Osteoblast (primary cell): ENCODE measurements around the gene THUMPD1. TPM values are rescaled to one million over a fixed set of nuclear protein-coding genes. Genes with fewer than 3 reads are reported as not detected.
A peak's percentile ranks its signal among the peaks of the same experiment; 100 is the strongest.

Source experiments
- DNase-seq: peaks from one replicate; pipeline ENCODE4 v3.0.0; 2011; ENCODE audit warnings: low spot score, mixed read lengths; ENCODE audit not compliant: insufficient read length; ENCODE audit errors: missing footprints
- H2AFZ ChIP-seq: 2 replicates; pipeline ENCODE4 v1.6.0; 2011; ENCODE audit warnings: mild to moderate bottlenecking, low read length
- H3K27ac ChIP-seq: 2 replicates; pipeline ENCODE4 v1.5.1; 2011; ENCODE audit warnings: mild to moderate bottlenecking, low read depth, low read length, moderate library complexity
- H3K27me3 ChIP-seq: 2 replicates; pipeline ENCODE4 v1.6.0; 2012; ENCODE audit warnings: mild to moderate bottlenecking, control low read depth, inconsistent platforms, low read length, moderate library complexity; ENCODE audit not compliant: insufficient read depth
- H3K36me3 ChIP-seq: 2 replicates; pipeline ENCODE4 v1.5.1; 2011; ENCODE audit warnings: mild to moderate bottlenecking, low read length, control low read depth, moderate library complexity; ENCODE audit not compliant: insufficient read depth
- H3K4me1 ChIP-seq: 2 replicates; pipeline ENCODE4 v1.5.1; 2011; ENCODE audit warnings: mild to moderate bottlenecking, low read length, control low read depth, moderate library complexity; ENCODE audit not compliant: insufficient read depth
- H3K4me2 ChIP-seq: 2 replicates; pipeline ENCODE4 v1.6.0; 2011; ENCODE audit warnings: mild to moderate bottlenecking, low read length; ENCODE audit not compliant: insufficient read depth
- H3K4me3 ChIP-seq: fragments of 200-600 bp; sonication (generic); 3 replicates; pipeline ENCODE4 v1.5.1; 2012; ENCODE audit warnings: mild to moderate bottlenecking, low read length, inconsistent platforms; ENCODE audit not compliant: insufficient read depth
- H3K79me2 ChIP-seq: 2 replicates; pipeline ENCODE4 v1.6.0; 2012; ENCODE audit warnings: mild to moderate bottlenecking, low read length, control low read depth, inconsistent platforms; ENCODE audit not compliant: insufficient read depth
- H3K9me3 ChIP-seq: 2 replicates; pipeline ENCODE4 v1.5.1; 2011; ENCODE audit warnings: low read depth, low read length, control low read depth
- H4K20me1 ChIP-seq: 2 replicates; pipeline ENCODE4 v1.6.0; 2012; ENCODE audit warnings: mild to moderate bottlenecking, low read length, control low read depth; ENCODE audit not compliant: insufficient read depth
- total RNA-seq: library from RNA; depleted of rRNA; stranded (reverse); fragments of >200 nt; gene quantifications from 2 replicates; pipeline ENCODE4 v1.2.3, GENCODE V29; 2012
- TF ChIP-seq, protein P1 (sequence below): IDR thresholded peaks from 2 replicates; pipeline ENCODE4 v1.5.1; 2011; ENCODE audit warnings: mild to moderate bottlenecking, low read depth, low read length, moderate library complexity; ENCODE audit errors: extremely low read depth

THUMPD1 gene
- total RNA-seq, 1 donor, result 78.9 TPM

DNA sequence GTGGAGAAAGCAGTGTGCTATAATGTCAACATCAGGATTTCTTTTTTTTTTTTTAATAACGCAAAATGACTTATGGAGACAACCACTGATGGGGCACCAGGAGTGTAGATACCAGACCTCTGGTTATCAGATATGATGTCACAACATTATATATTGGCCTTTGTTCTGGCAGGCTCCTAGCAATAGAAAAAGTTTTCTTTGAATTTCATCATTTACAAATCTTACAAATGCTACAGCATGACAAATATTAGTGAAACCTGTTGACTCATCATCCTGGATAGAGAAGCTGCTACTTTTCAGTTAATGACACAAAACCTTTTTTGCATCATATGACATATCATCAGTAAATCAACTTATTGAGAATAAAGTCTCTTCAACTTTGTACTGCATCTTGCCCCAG is 6.1 kb downstream of the THUMPD1 start:
- no peaks in the 10 kb centered on the region for H3K9me3 ChIP-seq
- DNase-seq, result no peak
- no peaks in the 10 kb centered on the region for H3K27me3 ChIP-seq
- peaks cover 27% of the 10 kb centered on the region for H3K79me2 ChIP-seq
- H3K4me3 ChIP-seq, result no peak overlapping the region
- no peak overlapping the region for H3K4me2 ChIP-seq
- H3K27ac ChIP-seq, result no peak overlapping the region
- H3K36me3 ChIP-seq, result peaks cover 39% of the 10 kb centered on the region
- H4K20me1 ChIP-seq, result peaks cover 30% of the 10 kb centered on the region
- H3K4me1 ChIP-seq, result peaks cover 8% of the 10 kb centered on the region
- no peak overlapping the region for H2AFZ ChIP-seq
- TF ChIP-seq, protein P1, sequence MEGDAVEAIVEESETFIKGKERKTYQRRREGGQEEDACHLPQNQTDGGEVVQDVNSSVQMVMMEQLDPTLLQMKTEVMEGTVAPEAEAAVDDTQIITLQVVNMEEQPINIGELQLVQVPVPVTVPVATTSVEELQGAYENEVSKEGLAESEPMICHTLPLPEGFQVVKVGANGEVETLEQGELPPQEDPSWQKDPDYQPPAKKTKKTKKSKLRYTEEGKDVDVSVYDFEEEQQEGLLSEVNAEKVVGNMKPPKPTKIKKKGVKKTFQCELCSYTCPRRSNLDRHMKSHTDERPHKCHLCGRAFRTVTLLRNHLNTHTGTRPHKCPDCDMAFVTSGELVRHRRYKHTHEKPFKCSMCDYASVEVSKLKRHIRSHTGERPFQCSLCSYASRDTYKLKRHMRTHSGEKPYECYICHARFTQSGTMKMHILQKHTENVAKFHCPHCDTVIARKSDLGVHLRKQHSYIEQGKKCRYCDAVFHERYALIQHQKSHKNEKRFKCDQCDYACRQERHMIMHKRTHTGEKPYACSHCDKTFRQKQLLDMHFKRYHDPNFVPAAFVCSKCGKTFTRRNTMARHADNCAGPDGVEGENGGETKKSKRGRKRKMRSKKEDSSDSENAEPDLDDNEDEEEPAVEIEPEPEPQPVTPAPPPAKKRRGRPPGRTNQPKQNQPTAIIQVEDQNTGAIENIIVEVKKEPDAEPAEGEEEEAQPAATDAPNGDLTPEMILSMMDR, result no peak

DNA sequence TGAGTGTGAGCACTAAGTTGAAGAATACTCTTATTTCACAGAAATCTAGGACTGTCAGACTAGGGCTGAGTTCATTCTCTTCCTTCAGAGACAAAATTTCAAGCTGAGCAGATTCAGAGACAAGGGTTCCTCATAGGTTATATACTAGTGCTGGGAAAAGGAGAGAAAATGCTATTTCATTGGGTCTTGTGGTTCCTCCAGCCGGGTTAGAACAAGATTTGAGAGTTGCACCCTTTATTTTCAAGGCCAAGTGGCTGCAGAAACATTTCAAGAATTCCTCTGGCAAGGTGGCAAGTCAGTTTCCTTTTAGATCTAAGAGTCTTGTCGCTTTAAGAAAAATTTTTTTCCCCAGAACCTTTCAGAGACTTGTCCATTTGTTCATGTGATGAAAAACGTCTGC is 6.8 kb downstream of the THUMPD1 start:
- Histone ChIP-seq H3K36me3 (peaks cover 39% of the 10 kb centered on the region), H4K20me1 (peaks cover 23% of the 10 kb centered on the region), H3K9me3 (no peaks in the 10 kb centered on the region)

DNA sequence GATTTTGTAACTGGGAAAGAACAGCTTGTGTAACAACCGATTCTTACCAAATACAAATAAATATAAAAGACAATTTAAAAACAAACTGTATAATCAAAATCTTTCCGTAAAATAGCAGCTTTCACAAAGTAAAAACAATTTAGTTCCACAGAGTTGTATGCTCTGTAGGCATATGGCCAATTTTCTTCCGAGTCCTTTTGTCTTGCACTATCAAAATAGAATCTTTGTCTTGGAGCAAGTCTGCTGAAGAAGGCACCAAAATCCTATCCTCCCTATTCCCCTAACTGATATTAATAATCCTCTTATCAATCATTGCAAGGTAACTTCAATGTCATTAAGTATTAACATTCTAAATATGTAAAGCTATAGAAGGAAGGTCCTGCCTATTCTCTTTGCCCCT is 7.6 kb downstream of the THUMPD1 start:
- no peak overlapping the region for H2AFZ ChIP-seq
- peaks cover 12% of the 10 kb centered on the region for H3K79me2 ChIP-seq
- H3K27ac ChIP-seq, result no peak overlapping the region
- TF ChIP-seq, protein P1, result no peak
- peaks cover 38% of the 10 kb centered on the region for H3K36me3 ChIP-seq
- DNase-seq, result no peak
- no peaks in the 10 kb centered on the region for H3K4me1 ChIP-seq
- H4K20me1 ChIP-seq, result peaks cover 16% of the 10 kb centered on the region
- no peaks in the 10 kb centered on the region for H3K9me3 ChIP-seq
- no peak overlapping the region for H3K4me3 ChIP-seq
- no peaks in the 10 kb centered on the region for H3K27me3 ChIP-seq
- no peak overlapping the region for H3K4me2 ChIP-seq

More for the DNA sequence above, 6.8 kb downstream of the THUMPD1 start:
- no peak overlapping the region for H3K27ac ChIP-seq
- no peaks in the 10 kb centered on the region for H3K27me3 ChIP-seq
- H3K4me3 ChIP-seq, result no peak overlapping the region
- peaks cover 20% of the 10 kb centered on the region for H3K79me2 ChIP-seq
- TF ChIP-seq, protein P1, result no peak
- DNase-seq, result no peak
- H3K4me2 ChIP-seq, result no peak overlapping the region
- H2AFZ ChIP-seq, result no peak overlapping the region
- H3K4me1 ChIP-seq, result peaks cover 1% of the 10 kb centered on the region

DNA sequence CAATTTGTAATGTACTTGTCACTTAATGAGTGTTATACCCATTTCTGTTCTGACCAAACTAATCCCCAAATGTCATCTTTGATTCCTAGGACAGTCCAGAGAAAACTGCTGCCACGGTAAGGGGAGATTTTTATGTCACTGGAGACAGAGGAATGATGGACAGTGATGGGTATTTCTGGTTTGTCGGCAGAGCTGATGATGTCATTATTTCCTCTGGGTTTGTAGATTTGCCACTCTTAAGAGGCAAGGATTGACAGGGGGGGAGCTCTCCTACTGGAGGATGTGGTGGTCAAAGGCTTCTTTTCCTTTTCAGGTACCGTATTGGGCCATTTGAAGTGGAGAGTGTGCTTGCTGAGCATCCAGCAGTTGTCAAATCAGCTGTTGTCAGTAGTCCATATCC is 12.5 kb downstream of the THUMPD1 start:
- H3K4me2 ChIP-seq, result no peak overlapping the region
- peak; percentile 3 for DNase-seq
- H3K36me3 ChIP-seq, result no peaks in the 10 kb centered on the region
- H2AFZ ChIP-seq, result no peak overlapping the region
- H3K27me3 ChIP-seq, result no peaks in the 10 kb centered on the region
- H3K4me1 ChIP-seq, result no peaks in the 10 kb centered on the region
- peaks cover 2% of the 10 kb centered on the region for H4K20me1 ChIP-seq
- no peaks in the 10 kb centered on the region for H3K9me3 ChIP-seq
- TF ChIP-seq, protein P1, result no peak
- no peak overlapping the region for H3K4me3 ChIP-seq
- H3K79me2 ChIP-seq, result no peaks in the 10 kb centered on the region
- H3K27ac ChIP-seq, result no peak overlapping the region
